HCT116 (cell line): ENCODE results near the gene ANKRD13D. TPM values are rescaled to one million over a fixed set of nuclear protein-coding genes. Genes with fewer than 3 reads are reported as not detected.
A peak's percentile ranks its signal among the peaks of the same experiment; 100 is the strongest.

Experiments used
- ATAC-seq: fragments of 200-7000 bp; cut with Tn5 transposase; 2 replicates; pipeline ENCODE4 v1.9.1; 2020; ENCODE audit warnings: mild to moderate bottlenecking, moderate library complexity
- BruUV-seq: library from RNA; stranded (reverse); fragments of 400-500 nt; replicated peaks from 2 replicates; lab custom pipeline; 2021; lab: Mats Ljungman, UMichigan
- CTCF ChIA-PET: fragments of 300-600 bp; sonication (Branson Sonifier 250); formaldehyde crosslinking; loops from one replicate; lab custom pipeline; 2021; ENCODE audit warnings: antibody characterized with exemption; lab: Charles Lee
- POLR2A ChIA-PET: fragments of 300-600, 350-600 bp; sonication (Branson Sonifier 250); formaldehyde crosslinking; loops from one replicate; lab custom pipeline; 2021; ENCODE audit warnings: antibody characterized with exemption; lab: Charles Lee
- RAD21 ChIA-PET, 2 experiments: fragments of 300-600 bp; sonication (Branson Sonifier 250); formaldehyde crosslinking; loops; one replicate each; lab custom pipeline; 2023; ENCODE audit warnings: low total read pairs in 2 of 2; ENCODE audit not compliant: uncharacterized antibody in 2 of 2, unreplicated experiment in 2 of 2, low non-redundant PET in 1 of 2; lab: Charles Lee
- DNase-seq: peaks from one replicate; pipeline ENCODE4 v3.0.0-alpha.2; 2010; ENCODE audit warnings: low read depth, low spot score
- H2AFZ ChIP-seq: fragments of 200-600 bp; shearing (Covaris generic), sonication (generic); 2 replicates; pipeline ENCODE4 v1.6.1; 2017; ENCODE audit warnings: low read depth, mixed run types, mixed read lengths, antibody characterized with exemption, low read length; ENCODE audit not compliant: poor library complexity, severe bottlenecking
- H3K27ac ChIP-seq: 2 replicates; pipeline ENCODE4 v1.5.1; 2012; ENCODE audit warnings: low read depth, low read length
- H3K27me3 ChIP-seq: fragments of 200-600 bp; sonication (generic); 2 replicates; pipeline ENCODE4 v1.6.1; 2016; ENCODE audit warnings: mixed run types, low read length, mixed read lengths; ENCODE audit not compliant: insufficient read depth
- H3K36me3 ChIP-seq, 2 experiments: fragments of 200-500 bp in 1 of 2; fragments of 200-600 bp in 1 of 2; sonication (Bioruptor generic) in 1 of 2; sonication (generic) in 1 of 2; 2 replicates each; pipeline versions ENCODE4 v1.5.1 to v1.6.1; 2014 to 2016; ENCODE audit warnings: low read length in 2 of 2, inconsistent platforms in 1 of 2, mixed read lengths in 1 of 2, mixed run types in 1 of 2; ENCODE audit not compliant: insufficient read depth in 2 of 2, control insufficient read depth in 1 of 2
- H3K4me1 ChIP-seq, 2 experiments: fragments of 200-600 bp in 1 of 2; sonication (generic) in 1 of 2; 2 replicates each; pipeline versions ENCODE4 v1.5.1 to v1.6.1; 2012 to 2017; ENCODE audit warnings: low read length in 2 of 2, inconsistent platforms in 1 of 2, mild to moderate bottlenecking in 1 of 2, mixed read lengths in 1 of 2, mixed run types in 1 of 2, moderate library complexity in 1 of 2; ENCODE audit not compliant: insufficient read depth in 2 of 2, control insufficient read depth in 1 of 2
- H3K4me2 ChIP-seq: fragments of 200-600 bp; sonication (generic); 2 replicates; pipeline ENCODE4 v1.6.1; 2017; ENCODE audit warnings: mixed run types, low read length, mixed read lengths
- H3K4me3 ChIP-seq, 2 experiments: fragments of 200-600 bp in 1 of 2; sonication (generic) in 1 of 2; replicated peaks in 1 of 2; 2 replicates each; pipeline ENCODE4 v1.5.1; 2011 to 2016; ENCODE audit warnings: low read length in 2 of 2, control low read depth in 1 of 2, low read depth in 1 of 2, mild to moderate bottlenecking in 1 of 2, mixed read lengths in 1 of 2, mixed run types in 1 of 2
- H3K79me2 ChIP-seq: fragments of 200-600 bp; sonication (generic); 2 replicates; pipeline ENCODE4 v1.6.1; 2017; ENCODE audit warnings: mild to moderate bottlenecking, mixed run types, low read length, moderate library complexity, mixed read lengths; ENCODE audit not compliant: insufficient read depth
- H3K9ac ChIP-seq: fragments of 200-600 bp; sonication (generic); 2 replicates; pipeline ENCODE4 v1.6.1; 2016; ENCODE audit warnings: low read length, mixed read lengths
- H3K9me2 ChIP-seq: fragments of 200-600 bp; sonication (generic), shearing (Covaris generic); 2 replicates; pipeline ENCODE4 v1.6.1; 2017; ENCODE audit warnings: mixed run types, mild to moderate bottlenecking, moderate library complexity; ENCODE audit not compliant: insufficient read depth
- H3K9me3 ChIP-seq, 2 experiments: fragments of 200-500 bp in 1 of 2; fragments of 200-600 bp in 1 of 2; sonication (Bioruptor generic) in 1 of 2; sonication (generic) in 1 of 2; 2 replicates each; pipeline ENCODE4 v1.6.1; 2014 to 2017; ENCODE audit warnings: low read length in 2 of 2, mixed read lengths in 2 of 2, inconsistent platforms in 1 of 2, low read depth in 1 of 2, mild to moderate bottlenecking in 1 of 2, mixed run types in 1 of 2, moderate library complexity in 1 of 2; ENCODE audit not compliant: control insufficient read depth in 1 of 2, insufficient read depth in 1 of 2
- H4K20me1 ChIP-seq: fragments of 200-600 bp; sonication (generic), shearing (Covaris generic); 2 replicates; pipeline ENCODE4 v1.6.1; 2017; ENCODE audit warnings: mixed run types, mild to moderate bottlenecking, moderate library complexity; ENCODE audit not compliant: insufficient read depth
- CEBPB ChIP-seq: IDR thresholded peaks from 2 replicates; pipeline ENCODE4 v1.6.1; 2012; ENCODE audit warnings: low read depth
- ELF1 ChIP-seq: IDR thresholded peaks from 2 replicates; pipeline ENCODE4 v1.6.1; 2012; ENCODE audit warnings: low read depth, borderline replicate concordance
- EZH2 ChIP-seq: fragments of 200-600 bp; sonication (generic); IDR thresholded peaks from 2 replicates; pipeline ENCODE4 v1.6.1; 2017; ENCODE audit warnings: antibody characterized with exemption, mixed run types
- FOSL1 ChIP-seq: IDR thresholded peaks from 2 replicates; pipeline ENCODE4 v1.6.1; 2012; ENCODE audit warnings: low read depth
- JUND ChIP-seq: IDR thresholded peaks from 2 replicates; pipeline ENCODE4 v1.6.1; 2012
- POLR2A ChIP-seq: IDR thresholded peaks from 2 replicates; pipeline ENCODE4 v1.7.0; 2011; ENCODE audit warnings: borderline replicate concordance; ENCODE audit not compliant: insufficient read depth, insufficient read length; ENCODE audit errors: extremely low read depth
- SP1 ChIP-seq: IDR thresholded peaks from 2 replicates; pipeline ENCODE4 v1.6.1; 2012; ENCODE audit warnings: low read depth
- SRF ChIP-seq: IDR thresholded peaks from 2 replicates; pipeline ENCODE4 v1.6.1; 2012; ENCODE audit warnings: low read depth
- TCF7L2 ChIP-seq: IDR thresholded peaks from 2 replicates; pipeline ENCODE4 v1.7.0; 2011; ENCODE audit warnings: borderline replicate concordance, inconsistent platforms; ENCODE audit not compliant: insufficient read depth, insufficient read length; ENCODE audit errors: extremely low read depth
- YY1 ChIP-seq: IDR thresholded peaks from 2 replicates; pipeline ENCODE4 v1.6.1; 2011; ENCODE audit warnings: low read length, low read depth, moderate library complexity, mild to moderate bottlenecking; ENCODE audit not compliant: insufficient replicate concordance; ENCODE audit errors: extremely low read depth
- ZFX ChIP-seq: fragments of 450-650 bp; IDR thresholded peaks from 2 replicates; pipeline ENCODE4 v1.6.1; 2017
- ZNF274 ChIP-seq: fragments of 200-500 bp; sonication (Bioruptor generic); IDR thresholded peaks from 2 replicates; pipeline ENCODE4 v1.6.1; 2014; ENCODE audit warnings: mild to moderate bottlenecking, low read depth, low read length, inconsistent platforms
- intact Hi-C: fragments of 100-400 bp; cut with micrococcal nuclease; formaldehyde crosslinking; loops from 2 replicates; pipeline ENCODE4 v1.10.0; 2022
- total RNA-seq: library from RNA; stranded (reverse); gene quantifications from one replicate; pipeline ENCODE4 v1.2.1, GENCODE V29; 2021; ENCODE audit not compliant: unreplicated experiment
- TF ChIP-seq, protein P1 (sequence below): IDR thresholded peaks from 2 replicates; pipeline ENCODE4 v1.6.1; 2012; ENCODE audit warnings: low read depth
- TF ChIP-seq, protein P2 (sequence below): IDR thresholded peaks from 2 replicates; pipeline ENCODE4 v1.6.1; 2012
- TF ChIP-seq, protein P3 (sequence below): IDR thresholded peaks from 2 replicates; pipeline ENCODE4 v1.6.1; 2011; ENCODE audit warnings: mild to moderate bottlenecking, low read length, moderate library complexity; ENCODE audit not compliant: insufficient replicate concordance; ENCODE audit errors: extremely low read depth

The ANKRD13D gene
- total RNA-seq, 1 experiment from 2014 or later = 61.1 TPM

DNA sequence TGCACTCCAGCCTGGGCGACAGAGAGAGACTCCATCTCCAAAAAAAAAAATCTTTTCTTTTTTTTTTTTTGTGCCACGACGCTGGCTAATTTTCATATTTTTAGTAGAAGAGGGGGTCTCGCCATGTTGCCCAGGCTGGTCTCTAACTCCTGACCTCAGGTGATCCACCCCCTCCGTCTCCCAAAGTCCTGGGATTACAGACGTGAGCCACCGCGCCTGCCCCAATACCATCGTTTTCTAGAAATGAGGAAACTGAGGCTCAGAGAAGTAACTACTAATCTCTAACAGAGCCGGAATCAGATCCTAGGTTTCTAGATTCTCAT lies 27.7 kb downstream of the ANKRD13D start:
- DNase-seq = no peak
- Histone ChIP-seq H3K9me2 (no peaks in the 10 kb centered on the region), H3K9me3 (no peaks in the 10 kb centered on the region), H2AFZ (peak overlapping the region; percentile 86), H3K4me2 (peak overlapping the region; percentile 78), H3K4me3 (peak overlapping the region; percentile 81 to 90), H3K36me3 (no peaks in the 10 kb centered on the region), H3K79me2 (peaks cover 11% of the 10 kb centered on the region; the same call in 1 of the 2 replicates), H4K20me1 (no peaks in the 10 kb centered on the region), H3K27ac (peak overlapping the region; percentile 87), H3K27me3 (no peaks in the 10 kb centered on the region), H3K9ac (peak overlapping the region; percentile 88), H3K4me1 (peaks cover 13 to 33% of the 10 kb centered on the region in 2 experiments; a peak in 3 of 4 replicates)
- no peak for TF ChIP-seq EZH2
- no peak for TF ChIP-seq ZFX
- no peak for TF ChIP-seq FOSL1
- TF ChIP-seq ZNF274 = no peak
- TF ChIP-seq JUND = no peak
- no peak for TF ChIP-seq CEBPB
- TF ChIP-seq YY1 = no peak
- TF ChIP-seq SP1 = no peak
- no peak for TF ChIP-seq SRF
- TF ChIP-seq, protein P1, sequence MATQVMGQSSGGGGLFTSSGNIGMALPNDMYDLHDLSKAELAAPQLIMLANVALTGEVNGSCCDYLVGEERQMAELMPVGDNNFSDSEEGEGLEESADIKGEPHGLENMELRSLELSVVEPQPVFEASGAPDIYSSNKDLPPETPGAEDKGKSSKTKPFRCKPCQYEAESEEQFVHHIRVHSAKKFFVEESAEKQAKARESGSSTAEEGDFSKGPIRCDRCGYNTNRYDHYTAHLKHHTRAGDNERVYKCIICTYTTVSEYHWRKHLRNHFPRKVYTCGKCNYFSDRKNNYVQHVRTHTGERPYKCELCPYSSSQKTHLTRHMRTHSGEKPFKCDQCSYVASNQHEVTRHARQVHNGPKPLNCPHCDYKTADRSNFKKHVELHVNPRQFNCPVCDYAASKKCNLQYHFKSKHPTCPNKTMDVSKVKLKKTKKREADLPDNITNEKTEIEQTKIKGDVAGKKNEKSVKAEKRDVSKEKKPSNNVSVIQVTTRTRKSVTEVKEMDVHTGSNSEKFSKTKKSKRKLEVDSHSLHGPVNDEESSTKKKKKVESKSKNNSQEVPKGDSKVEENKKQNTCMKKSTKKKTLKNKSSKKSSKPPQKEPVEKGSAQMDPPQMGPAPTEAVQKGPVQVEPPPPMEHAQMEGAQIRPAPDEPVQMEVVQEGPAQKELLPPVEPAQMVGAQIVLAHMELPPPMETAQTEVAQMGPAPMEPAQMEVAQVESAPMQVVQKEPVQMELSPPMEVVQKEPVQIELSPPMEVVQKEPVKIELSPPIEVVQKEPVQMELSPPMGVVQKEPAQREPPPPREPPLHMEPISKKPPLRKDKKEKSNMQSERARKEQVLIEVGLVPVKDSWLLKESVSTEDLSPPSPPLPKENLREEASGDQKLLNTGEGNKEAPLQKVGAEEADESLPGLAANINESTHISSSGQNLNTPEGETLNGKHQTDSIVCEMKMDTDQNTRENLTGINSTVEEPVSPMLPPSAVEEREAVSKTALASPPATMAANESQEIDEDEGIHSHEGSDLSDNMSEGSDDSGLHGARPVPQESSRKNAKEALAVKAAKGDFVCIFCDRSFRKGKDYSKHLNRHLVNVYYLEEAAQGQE = no peak
- no peak for TF ChIP-seq TCF7L2
- TF ChIP-seq POLR2A = no peak
- TF ChIP-seq, protein P2, sequence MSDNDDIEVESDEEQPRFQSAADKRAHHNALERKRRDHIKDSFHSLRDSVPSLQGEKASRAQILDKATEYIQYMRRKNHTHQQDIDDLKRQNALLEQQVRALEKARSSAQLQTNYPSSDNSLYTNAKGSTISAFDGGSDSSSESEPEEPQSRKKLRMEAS = no peak
- TF ChIP-seq, protein P3, sequence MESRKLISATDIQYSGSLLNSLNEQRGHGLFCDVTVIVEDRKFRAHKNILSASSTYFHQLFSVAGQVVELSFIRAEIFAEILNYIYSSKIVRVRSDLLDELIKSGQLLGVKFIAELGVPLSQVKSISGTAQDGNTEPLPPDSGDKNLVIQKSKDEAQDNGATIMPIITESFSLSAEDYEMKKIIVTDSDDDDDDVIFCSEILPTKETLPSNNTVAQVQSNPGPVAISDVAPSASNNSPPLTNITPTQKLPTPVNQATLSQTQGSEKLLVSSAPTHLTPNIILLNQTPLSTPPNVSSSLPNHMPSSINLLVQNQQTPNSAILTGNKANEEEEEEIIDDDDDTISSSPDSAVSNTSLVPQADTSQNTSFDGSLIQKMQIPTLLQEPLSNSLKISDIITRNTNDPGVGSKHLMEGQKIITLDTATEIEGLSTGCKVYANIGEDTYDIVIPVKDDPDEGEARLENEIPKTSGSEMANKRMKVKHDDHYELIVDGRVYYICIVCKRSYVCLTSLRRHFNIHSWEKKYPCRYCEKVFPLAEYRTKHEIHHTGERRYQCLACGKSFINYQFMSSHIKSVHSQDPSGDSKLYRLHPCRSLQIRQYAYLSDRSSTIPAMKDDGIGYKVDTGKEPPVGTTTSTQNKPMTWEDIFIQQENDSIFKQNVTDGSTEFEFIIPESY = no peak
- no peak for TF ChIP-seq ELF1
- ChIA-PET CTCF (interaction anchor here (0.7 to 3.2 kb wide), 27 partner anchors 10 to 262 kb away, joined by 3 to 60 read pairs (median 5); partner anchors contain the start of genes ANKRD13D, GRK2, POLD4 and PPP1CA), POLR2A (interaction anchor here (0.7 to 1.9 kb wide), 7 partner anchors 14 to 261 kb away, joined by 3 to 7 read pairs (median 5); partner anchors contain the start of gene SSH3), RAD21 (interaction anchor here (0.7 to 2.4 kb wide), 8 partner anchors 14 to 236 kb away, joined by 3 to 8 read pairs (median 5); partner anchors contain the start of gene SSH3 (in 1 of the 2))
- BruUV-seq = no TSS peak
- intact Hi-C loops = loop anchor here (1.0 to 2.0 kb wide), 4 partner anchors 51 to 262 kb away; partner anchors contain the start of gene GRK2
- peak; percentile 7 for ATAC-seq
